GM18867 (cell line): ENCODE data around the gene SLC35D3.
"Not testable (repeated sequence)": the region's sequence is repeated elsewhere in the genome, so short reads cannot be mapped to it uniquely, and the experiment has no call there.

Experiments used
- ATAC-seq: cut with Tn5 transposase; IDR thresholded peaks from one replicate; pipeline ENCODE4 v1.9.1; 2021; ENCODE audit warnings: mild to moderate bottlenecking, moderate library complexity; ENCODE audit not compliant: unreplicated experiment

The SLC35D3 gene, protein sequence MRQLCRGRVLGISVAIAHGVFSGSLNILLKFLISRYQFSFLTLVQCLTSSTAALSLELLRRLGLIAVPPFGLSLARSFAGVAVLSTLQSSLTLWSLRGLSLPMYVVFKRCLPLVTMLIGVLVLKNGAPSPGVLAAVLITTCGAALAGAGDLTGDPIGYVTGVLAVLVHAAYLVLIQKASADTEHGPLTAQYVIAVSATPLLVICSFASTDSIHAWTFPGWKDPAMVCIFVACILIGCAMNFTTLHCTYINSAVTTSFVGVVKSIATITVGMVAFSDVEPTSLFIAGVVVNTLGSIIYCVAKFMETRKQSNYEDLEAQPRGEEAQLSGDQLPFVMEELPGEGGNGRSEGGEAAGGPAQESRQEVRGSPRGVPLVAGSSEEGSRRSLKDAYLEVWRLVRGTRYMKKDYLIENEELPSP

DNA sequence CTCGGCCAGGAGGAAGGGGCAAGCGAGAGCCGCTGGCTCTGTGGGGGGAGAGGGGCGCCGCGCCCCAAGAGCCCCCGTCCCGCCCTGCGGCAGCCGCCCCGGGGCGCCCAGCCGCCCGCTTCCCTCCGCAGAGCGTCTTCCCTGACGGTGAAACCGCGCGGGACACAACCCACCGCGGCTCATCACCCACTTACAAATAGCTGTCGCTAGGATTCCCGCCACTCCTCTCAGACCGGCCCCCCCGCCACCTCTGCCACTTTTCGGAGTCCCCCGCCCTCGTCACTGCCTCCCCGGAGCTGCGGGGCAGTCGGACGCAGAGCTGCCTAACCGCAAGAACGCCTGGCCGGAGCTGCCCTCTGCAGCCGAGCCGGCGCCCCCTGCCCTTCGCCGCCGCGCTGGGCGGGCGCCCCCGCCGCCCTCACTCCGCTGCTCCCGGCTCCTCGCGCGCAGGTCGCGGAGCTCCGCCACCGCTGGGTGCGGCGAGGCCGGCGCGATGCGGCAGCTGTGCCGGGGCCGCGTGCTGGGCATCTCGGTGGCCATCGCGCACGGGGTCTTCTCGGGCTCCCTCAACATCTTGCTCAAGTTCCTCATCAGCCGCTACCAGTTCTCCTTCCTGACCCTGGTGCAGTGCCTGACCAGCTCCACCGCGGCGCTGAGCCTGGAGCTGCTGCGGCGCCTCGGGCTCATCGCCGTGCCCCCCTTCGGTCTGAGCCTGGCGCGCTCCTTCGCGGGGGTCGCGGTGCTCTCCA, at the start of gene SLC35D3:
Gene SLC35D3 (plus strand): TSS at position 366 of the 749 bp plus-strand sequence. CDS start 128 bp downstream, at position 494.
- ATAC-seq: peak; percentile 23

DNA sequence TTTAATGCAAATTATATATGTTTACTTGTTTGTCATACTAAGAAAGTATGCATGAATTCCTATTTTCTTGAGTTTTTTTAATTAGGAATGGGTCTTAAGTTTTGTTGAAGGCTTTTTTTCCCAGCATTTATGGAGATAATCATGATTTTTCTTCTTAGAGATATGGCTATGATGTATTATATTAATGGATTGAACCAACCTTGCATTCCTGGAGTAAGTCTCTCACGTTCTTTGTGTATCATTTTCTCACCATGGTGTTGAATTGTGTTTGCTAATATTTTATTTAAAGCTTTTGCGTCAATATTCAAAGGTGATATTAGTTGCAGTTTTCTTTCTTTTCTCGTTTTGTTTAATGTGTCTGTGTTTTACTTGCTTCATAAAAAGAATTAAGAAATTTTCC, 48.4 kb upstream of the SLC35D3 start:
- no peak for ATAC-seq

DNA sequence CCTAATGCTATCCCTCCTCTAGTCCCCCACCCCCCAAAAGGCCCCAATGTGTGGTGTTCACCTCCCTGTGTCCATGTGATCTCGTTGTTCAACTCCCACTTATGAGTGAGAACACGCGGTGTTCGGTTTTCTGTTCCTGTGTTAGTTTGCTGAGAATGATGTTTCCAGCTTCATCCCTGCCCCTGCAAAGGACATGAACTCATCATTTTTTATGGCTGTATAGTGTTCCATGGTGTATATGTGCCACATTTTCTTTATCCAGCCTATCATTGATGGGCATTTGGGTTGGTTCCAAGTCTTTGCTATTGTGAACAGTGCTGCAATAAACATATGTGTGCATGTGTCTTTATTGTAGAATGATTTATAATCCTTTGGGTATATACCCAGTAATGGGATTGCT, 45.6 kb upstream of the SLC35D3 start:
- not testable (repeated sequence) for ATAC-seq

DNA sequence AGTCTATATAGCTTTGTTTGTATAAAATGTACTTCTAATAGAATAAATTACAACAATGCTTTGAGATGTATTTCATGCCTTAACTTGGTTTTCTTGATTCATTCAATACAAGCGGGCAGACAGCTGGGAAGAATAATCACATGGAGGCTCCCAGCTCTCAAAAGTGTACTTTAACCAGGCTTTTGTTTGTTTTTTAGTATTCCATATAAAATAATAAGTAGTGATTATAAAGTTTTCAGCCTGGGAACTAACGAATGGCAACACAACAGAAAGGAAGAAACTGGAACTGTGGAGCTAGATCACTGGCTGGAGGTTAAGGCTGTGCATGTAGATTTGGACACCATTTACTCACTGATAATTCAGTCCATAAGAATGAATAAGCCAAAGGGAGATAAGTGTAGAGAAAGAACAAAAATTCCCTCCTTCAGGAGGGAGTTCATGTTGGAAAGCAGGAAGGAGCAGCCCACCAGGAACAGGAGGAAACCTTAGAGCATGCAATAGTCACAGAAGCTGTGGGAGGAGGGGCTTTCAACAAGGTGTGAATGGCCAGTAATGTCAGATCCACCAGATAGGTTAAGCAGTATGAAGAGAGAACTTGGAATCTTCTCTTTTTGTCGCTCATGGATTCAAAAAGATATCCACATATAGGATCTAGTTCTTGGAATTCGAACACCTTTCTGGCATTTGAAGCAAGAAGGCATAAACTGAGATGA, 41.2 kb upstream of the SLC35D3 start:
- no peak for ATAC-seq

DNA sequence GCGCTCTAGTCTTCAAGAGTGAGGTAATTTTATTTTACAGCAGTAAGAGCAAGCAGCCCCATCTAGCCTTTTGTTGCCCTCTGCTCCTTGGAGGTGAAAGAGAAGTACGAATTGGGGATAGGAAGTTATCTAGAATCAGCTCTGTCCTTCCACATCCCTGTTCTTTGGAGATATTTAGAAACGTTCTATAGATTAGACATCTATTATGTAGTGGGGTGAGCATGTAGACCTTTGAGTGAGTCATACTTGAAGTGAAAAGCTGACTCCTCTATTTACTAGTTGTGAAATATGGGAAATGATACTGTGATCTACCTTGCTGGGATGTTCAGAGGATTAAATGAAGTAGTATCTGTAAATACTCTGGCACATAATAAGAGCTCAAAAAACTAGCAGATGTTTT, 36.0 kb upstream of the SLC35D3 start:
- ATAC-seq: no peak

DNA sequence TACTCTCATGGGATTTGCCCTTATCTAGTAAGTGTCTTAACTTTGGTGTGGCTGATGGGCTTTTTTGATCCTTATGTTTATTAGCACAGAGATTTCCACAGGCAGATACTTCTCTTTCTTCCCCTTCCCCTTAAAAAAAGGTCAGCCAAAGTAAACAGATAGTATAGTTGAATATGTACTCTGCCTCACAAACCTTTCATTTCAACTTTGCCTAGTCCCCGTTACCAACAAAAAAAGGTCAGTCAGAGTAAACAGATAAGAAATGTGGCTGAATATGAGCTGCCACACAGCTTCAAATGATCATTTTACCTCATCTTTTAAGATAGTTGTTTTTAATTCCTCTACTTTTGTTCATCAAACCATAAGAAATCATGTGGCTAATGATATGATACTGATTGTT, 34.1 kb upstream of the SLC35D3 start:
- no peak for ATAC-seq

DNA sequence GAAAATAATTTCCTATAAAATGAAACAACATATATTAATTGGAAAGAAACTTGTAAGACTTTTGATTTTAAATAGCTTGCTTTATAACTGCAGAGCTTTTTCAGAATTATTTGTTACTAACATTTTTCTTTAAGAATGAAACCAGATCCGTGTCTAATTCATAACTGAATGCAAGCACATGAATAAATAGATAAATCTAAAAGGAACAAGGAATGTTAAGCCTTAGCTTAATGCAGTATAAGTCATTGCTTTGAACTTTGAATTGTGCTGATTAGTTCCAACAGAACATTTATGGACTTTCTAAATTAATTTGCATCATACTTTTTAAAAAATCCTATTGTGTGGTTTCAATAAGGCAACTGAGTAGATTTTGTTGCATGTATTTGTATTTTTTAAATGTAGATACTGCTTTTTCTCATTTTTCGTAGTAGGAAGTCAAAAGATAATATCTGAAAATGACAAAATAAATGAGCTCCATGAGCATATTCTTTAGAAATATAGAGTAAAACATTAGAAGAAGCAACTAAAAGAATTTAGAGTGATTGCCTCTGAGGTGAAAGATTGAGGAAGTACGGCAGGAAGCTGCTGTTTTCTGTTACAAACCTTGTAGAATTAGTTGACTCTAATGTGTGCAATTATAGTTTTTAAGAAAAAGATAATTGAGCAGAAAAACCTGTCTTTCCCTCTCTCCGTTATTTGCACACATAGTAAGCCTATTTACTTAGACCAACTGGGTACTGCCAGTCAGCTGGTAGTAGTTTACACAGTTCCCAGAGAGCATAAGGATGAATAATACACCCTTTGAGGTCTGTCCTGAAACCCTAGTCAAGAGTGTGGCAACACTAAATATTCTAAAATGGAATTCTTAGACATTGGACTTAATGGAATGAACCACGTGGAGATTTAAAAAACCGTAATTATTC, 32.6 kb upstream of the SLC35D3 start:
- ATAC-seq: no peak

DNA sequence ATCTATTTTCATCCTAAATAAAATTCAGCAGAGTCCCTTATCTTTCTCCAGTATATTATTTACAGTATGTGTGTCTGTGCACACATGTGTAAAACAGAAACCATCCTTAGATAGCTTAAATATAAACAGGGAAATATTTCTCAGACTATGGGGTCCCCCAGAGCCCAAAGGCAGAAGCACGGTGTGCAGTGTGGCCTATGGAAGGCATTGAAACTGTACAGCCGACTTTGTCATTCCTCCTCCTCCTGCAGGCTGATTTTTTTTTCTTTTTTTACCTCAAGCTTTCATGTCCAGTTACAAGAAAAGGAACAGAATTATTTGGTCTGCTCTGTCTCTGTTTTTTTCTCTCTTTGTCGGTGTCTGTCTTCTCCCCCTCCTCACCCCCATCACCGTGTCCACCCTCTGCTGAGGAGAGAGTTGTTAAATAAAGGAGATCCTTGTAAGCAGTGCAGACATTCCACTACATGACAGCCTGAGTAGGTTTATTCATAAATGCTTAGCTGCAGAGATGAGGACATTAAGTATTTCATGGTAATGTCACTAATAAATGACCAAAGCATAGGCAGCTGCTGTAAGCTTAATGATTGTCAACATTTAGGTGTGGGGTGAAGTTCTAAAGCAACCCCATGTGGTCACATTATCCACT, 31.8 kb upstream of the SLC35D3 start:
- ATAC-seq: no peak

DNA sequence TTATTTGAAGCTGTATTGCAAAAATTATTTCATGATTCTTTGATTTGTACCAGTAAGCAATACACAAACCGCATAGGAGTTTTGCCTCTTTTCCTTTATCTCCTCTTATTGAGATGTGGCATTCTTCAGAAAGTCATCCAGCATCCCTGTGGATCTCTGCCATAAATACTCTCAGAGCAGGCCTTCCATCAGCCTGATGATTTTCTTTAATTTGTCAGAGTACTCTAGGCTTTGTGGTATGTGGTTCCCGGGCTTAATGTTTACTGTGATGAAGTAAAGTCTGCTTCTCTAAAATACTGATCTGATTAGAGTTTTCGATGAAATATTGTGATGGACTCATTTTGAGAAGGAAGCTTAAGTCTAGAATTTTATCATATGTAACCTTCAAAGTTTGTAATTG, 31.1 kb upstream of the SLC35D3 start:
- no peak for ATAC-seq

DNA sequence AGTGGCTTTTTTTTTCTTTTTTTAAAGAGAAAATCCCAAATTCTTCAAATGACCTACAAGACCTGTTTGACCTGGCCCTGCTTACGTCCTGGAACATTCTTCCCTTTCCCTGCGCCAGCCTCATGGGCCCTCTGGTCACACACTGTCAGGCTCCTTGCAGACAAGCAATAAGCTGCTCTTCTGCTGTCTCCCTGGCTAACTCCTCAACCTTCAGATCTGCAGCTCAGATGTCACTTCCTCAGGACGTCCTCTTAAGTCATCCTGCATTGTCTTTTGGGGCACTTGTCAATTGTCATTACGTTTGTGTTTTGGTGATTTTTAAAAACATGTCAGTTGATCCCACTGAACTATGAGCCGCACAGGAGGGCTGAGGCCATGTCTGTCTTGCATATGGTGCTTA, 28.9 kb upstream of the SLC35D3 start:
- ATAC-seq: no peak

DNA sequence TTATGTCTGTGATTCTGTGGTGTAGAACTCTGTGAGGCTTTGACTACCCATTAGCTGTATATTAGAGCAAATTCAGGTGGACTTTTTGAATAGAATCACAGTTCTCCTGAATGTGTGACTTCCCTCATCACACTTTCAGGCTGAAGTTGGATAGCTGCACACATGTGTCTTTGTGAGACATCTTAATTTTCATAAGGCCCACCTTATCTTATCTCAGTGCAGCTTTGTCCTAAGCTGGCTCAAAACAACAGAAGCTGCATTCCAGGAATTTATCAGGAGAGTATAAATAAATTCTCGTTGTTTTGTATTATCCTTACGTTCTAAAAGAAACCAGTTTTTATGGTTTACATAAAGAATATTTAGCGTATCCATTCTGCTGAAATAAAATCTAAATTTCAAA, 26.2 kb upstream of the SLC35D3 start:
- ATAC-seq: no peak

DNA sequence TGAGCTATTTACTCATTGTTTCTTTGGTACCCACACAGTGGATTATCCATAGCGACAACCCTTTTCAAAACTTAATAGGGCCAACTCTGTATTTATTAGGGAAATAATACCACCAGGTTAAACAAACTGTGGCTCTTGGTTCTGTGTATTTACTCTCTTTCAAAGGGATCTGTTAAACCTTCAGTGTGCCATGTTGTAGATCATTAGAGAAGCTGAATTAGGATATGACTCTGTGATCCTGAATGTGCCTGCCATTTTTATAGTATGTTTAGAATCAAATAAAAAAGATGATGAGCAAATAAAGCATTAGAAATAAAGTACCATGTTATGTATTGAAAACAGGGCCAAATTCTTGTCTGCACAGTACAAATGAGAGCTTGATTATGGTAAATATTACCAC, 25.0 kb upstream of the SLC35D3 start:
- ATAC-seq: no peak

DNA sequence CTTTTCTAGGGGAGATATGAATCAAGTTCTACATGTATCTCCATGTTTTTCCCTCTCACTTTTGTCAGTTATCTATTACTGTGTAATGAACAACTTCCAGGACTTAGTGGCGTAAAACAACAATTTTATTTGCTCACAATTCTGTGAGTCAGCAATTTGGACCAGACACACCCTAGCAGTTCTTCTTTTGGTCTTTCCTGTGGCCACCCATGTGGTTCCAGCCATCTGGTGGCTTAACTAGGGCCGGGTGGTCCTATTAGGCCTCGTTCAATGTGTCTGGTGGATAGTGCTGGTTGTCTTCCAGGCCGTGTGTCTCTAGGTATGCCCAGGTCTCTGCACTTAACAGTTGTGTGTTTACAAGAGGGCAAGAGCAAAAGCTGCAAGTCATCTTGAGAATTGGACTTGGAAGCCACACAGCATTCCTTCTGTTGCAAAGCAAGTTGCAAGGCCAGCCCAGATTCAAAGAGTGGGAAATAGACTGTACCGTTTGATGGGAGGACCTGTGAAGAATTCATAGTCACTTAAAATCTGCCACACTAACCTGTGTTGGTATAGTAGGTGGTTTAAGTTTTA, 20.8 kb upstream of the SLC35D3 start:
- no peak for ATAC-seq

DNA sequence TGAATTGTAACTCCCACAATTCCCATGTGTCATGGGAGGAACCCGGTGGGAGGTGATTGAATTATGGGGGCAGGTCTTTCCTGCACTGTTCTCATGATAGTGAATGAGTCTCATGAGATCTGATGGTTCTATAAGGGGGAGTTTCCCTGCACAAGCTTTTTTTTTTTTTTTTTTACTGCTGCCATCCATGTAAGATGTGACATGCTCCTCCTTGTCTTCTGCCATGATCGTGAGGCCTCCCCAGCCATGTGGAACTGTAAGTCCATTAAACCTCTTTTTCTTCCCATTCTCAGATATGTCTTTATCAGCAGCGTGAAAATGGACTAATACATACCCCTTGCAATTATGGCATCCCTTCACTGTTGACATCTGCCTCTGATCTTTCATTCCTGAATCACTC, 17.6 kb upstream of the SLC35D3 start:
- ATAC-seq: not testable (repeated sequence)

DNA sequence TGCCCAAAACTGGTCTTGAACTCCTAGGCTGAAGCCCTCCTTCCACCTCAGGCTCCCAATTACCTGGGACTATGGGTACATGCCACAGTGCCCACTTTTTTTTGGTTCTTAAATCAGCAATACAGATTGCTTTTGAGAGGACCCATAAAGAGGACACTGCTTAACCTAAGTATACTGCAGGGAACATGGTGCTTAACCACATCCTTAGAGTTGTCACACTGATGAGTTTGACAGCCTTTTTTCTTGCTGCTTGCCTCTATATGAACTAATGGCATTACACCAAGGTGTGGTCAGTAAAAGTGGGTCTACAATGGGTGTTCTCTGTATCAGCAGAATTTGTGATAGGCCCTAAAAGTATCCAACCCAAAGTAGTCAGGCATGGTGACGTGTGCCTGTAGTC, 7.2 kb upstream of the SLC35D3 start:
- ATAC-seq: no peak

DNA sequence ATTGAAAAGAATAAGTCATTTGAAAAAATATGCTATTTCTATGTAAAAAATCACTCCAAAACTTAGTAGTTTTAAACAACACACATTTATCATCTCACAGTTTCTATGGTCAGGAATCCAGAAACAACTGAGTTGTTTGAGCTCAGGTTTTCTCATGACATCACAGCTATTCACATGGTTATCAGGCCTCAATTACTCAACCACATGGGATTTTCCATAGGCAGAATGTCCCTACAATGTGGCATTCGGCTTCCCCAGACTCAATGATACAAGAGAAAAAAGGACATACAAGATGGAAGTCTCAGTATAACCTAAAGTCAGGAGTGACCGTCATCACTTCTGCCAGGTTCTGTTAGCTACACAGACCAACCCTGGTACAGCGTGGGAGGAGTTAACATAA, 3.4 kb upstream of the SLC35D3 start:
- ATAC-seq: no peak

DNA sequence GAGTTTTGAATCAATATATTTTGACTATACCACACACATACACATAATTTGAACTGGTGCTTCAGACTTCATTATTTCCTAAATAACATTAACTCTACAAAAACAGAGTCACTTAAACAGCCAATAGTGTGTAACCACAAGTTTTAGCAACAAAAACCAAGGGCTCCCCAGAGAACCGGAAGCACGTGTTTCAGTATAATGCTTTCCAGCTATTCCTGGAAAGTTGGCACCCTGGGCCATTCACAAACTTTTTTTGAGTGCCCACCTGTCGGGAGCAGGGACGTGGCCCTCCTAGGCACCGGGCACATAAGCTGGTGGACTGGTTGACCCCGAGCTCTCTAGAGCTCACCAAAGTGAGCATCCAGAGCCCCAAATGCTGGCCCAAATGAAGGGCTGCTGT, 1.9 kb upstream of the SLC35D3 start:
- ATAC-seq: peak; percentile 21

DNA sequence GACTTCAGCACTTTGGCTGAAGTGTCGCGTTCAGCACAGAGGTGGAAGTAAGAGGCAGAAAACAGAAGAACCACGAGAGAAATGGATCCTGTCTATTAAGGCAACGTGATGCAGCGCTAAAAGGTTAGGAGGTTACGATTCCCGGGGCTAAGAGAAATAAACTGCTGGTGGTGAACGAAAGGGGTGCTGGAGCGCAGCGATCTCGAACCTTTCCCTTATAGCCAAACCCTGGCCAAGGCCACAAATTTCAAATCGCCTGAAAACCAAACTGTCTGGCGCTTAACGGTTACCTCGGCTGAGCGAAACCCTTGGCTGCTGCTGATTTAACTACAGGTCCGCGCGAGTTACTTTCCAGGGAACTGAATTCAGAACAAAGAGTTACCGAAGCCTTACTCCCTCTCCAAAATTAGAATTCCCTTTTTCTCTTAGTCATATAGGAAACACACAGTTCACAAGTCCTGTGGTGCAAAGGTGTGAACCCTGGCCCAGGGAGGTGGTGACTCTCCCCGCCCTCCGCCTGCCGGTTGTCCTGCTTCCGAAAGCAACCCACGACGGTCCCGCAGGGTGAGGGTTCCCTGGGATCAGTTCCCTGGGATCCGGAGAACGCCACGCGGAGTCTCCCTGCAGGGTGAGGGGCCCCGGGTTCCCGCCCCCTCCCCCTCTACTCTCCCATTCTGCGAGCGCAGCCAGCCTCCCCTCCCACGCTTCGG, 1.3 kb upstream of the SLC35D3 start:
- peak; percentile 40 for ATAC-seq

DNA sequence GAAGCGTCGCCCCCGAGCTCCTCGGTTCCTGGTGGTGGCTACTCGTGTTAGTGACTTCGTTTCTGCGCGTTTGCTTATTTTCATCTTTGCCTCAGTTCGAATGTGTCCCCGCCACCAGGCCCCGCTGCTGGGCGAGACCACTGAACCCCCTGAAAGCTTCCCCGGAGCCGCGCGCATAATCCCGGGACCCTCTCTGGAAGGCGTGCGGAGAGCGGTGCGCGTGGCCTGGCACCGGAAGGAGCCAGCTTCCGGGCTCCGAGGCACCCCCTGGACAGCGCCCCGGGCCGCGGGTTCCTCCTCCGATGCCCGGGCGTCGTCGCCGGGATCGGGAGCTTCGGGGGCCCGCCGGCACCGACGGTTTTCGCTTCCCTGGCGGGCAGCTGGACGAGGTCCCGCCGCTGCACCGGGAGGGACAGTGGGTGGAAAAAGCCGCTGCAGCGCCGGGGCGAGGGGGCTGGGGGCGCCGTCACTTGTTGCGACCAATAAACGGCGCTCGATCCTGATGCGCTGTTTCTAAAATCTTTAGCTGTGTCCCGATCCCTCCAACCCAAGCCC, 643 bp upstream of the SLC35D3 start:
- ATAC-seq: peak; percentile 20
